Fibroblast of skin of scalp (primary cell): ENCODE data around the gene PPFIA1.
"Not testable (repeated sequence)": the region's sequence is repeated elsewhere in the genome, so short reads cannot be mapped to it uniquely, and the experiment has no call there.

ENCODE experiments used
- DNase-seq: peaks from one replicate; pipeline ENCODE4 v3.0.0-alpha.2; 2013

PPFIA1 gene

GRCh38 chr11:70397336-70397982, 127.0 kb downstream of the PPFIA1 start:
- peak; percentile 13 for DNase-seq

GRCh38 chr11:70397983-70398833, 127.7 kb downstream of the PPFIA1 start, which contains the start of gene CTTN:
Gene CTTN, plus strand, starts transcription at chr11:70398529. Its CDS starts 8,769 bp downstream, at chr11:70407298.
- peak; percentile 87 for DNase-seq

GRCh38 chr11:70398834-70399680, 128.6 kb downstream of the PPFIA1 start:
- DNase-seq: no peak

DNA sequence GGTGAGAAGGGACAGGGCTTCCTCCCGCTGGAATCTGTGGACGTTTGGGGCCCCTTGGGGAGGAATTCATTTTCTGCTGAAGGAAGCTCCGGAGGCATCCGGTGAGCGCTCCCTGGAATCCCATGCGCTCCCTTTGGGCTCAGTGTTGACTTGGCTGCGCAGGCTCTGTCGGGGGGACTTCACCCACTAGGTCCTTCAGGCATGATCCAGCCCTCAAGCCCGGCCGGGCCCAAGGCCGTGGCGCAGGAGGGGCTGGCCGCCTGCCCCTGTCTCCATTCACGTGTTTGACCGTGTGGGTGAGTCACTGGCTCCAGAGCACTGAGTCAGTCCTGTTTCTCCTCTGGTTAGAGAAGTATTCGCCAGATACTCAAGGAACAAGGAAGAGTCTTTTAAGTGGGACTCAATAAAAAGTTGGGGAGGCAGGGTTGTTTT, 129.2 kb downstream of the PPFIA1 start:
- peak; percentile 93 for DNase-seq

GRCh38 chr11:70400643-70401042, 130.2 kb downstream of the PPFIA1 start:
- no peak for DNase-seq

GRCh38 chr11:70402016-70402415, 131.5 kb downstream of the PPFIA1 start:
- DNase-seq: no peak

- no peak for DNase-seq
Observed at GRCh38 chr11:70402685-70403084, 132.2 kb downstream of the PPFIA1 start.

GRCh38 chr11:70404244-70404643, 133.8 kb downstream of the PPFIA1 start:
- DNase-seq: no peak

- DNase-seq: no peak
Observed at GRCh38 chr11:70405679-70406395, 135.3 kb downstream of the PPFIA1 start.

- no peak for DNase-seq
Observed at GRCh38 chr11:70407121-70407520, 136.6 kb downstream of the PPFIA1 start.

DNA sequence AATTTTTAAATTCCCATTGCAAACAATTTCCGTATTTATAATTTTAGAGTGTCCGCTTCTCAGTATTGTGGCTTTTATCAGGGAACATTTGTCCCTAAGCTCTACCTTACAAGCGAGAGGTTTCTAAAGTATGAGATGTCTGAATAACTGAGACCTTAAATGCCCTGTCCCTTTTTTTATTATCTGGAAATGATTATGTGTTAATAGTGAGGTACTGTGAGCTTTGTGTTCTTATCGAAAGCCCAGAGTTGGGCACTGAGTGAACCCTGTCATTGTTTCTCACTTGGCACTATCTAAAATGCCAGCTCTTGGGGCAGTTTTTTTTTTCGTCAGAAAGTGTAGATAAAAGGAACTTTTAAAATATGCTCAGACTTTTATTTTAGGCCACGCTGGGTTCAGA, 137.3 kb downstream of the PPFIA1 start:
- DNase-seq: no peak

DNA sequence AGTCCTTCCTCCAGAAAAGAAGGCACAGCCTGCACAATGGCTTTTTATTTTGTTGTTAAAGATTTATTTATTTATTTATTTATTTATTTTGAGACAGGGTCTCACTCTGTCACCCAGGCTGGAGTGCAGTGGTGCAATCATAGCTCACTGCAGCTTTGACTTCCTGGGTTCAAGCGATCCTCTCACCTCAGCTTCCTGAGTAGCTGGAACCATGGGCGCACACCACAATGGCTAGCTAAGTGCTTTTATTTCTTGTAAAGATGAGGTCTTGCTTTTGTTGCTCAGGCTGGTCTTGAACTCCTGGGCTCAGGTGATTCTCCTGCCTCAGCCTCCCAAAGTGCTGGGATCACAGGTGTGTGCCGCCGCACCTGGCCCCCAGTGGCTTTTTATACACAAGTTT, 137.8 kb downstream of the PPFIA1 start:
- not testable (repeated sequence) for DNase-seq

DNA sequence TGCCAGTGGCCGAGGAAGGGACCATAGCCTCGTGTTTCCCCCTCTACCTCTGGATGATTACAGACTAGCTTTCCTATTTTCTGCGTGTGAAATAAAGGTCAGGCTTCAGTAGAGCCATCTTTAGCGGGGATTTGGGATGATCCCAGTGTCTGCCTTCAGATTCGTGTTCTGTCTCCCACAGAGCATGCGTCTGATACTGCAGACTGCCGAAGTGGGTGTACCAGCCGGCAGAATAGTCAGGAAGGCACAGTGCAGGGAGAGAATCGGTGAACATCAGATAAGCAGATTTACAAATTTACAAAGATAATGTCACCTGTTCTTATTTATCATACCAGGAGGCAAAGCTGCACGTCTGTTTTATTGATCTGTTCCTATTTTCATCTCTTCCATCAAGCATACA, 138.9 kb downstream of the PPFIA1 start:
- DNase-seq: no peak

- no peak for DNase-seq
Observed at GRCh38 chr11:70409871-70410270, 139.4 kb downstream of the PPFIA1 start.

GRCh38 chr11:70410276-70411205, 140.1 kb downstream of the PPFIA1 start:
- no peak for DNase-seq

DNA sequence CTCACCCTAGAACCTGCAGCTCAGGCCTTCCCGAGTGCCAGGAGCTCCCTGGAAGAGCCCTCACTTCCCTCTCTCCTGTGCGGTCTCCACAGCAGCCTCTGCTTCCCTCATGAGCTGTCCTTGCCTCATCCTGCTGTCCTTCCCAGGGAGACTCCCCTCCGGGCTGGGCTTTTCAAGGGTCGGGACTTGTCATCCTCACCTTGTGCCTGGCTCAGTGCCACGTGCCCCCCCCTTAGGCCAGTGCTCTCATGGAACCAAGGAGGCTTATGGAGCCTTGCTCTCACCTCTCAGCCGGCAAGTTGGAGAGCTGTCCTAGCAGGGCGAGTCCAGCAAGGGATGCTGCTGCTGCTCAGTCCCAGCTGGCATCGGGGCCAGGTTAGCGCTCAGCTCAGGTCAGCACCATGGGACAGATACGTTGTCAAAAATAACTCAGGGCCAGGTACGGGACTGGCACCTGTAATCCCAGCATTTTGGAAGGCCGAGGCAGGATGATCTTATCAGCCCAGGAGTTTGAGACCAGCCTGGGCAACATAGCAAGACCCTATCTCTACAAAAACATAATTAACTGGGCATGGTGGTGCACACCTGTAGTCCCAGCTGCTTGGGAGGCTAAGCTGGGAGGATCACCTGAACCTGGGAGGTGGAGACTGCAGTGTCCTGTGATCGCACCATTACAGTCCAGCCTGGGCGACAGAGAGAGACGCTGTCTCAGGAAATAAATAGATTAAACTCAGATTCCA, 141.4 kb downstream of the PPFIA1 start:
- DNase-seq: no peak

DNA sequence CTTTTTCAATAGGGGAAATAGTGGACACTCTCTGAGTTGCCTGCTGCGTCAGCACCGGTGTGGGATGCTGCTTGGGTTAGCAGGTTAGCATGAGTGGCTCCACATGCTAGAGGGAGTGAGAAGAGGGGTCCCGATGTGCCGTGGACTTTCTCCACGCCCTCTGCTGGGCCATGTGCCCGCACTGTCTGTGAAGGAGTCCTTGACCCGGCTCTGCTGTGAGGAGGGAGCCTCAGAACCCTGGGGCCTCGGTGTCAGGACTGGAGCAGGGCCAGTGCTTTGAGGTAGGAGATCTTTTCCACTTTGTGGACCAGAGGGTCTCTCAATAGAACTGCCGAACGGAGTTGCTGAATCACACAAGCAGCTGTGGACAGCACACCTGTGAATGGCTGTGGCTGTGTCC, 142.7 kb downstream of the PPFIA1 start:
- DNase-seq: no peak

GRCh38 chr11:70414341-70415100, 144.0 kb downstream of the PPFIA1 start:
- no peak for DNase-seq

DNA sequence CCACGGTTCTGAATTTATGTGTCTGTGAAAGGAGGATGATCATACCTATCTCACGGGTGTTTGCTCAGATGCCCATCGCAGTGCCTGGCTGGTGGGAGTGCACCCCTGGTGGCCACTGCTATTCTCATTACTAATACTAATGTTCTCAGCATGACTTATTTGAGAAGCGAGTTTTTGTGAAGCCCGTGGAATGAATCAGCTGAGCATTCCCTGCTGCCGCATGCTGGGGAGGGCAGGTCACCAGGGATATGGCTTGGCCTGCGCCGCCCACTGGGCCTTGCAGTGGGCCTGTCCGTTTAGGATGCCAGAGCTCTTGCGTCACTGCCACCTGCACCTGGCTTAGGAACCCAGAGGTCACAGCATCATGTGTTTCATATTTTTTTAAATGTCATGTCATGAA, 144.7 kb downstream of the PPFIA1 start:
- DNase-seq: peak; percentile 90
